COR-L47 (cell line): Measurements from ENCODE around the gene ANKRD55.
A peak's percentile ranks its signal among the peaks of the same experiment; 100 is the strongest.
"Not testable (repeated sequence)": the region's sequence is repeated elsewhere in the genome, so short reads cannot be mapped to it uniquely, and the experiment has no call there.

Experiments
- DNase-seq: peaks from one replicate; lab custom pipeline; 2025; lab: John Stamatoyannopoulos, UW

The ANKRD55 gene

GRCh38 chr5:56253126-56253525 is 20.0 kb upstream of the ANKRD55 start:
- DNase-seq, result no peak

GRCh38 chr5:56251918-56252553 is 18.9 kb upstream of the ANKRD55 start:
- DNase-seq, result peak; percentile 5

- no peak for DNase-seq
Measured at GRCh38 chr5:56251440-56251839, 18.3 kb upstream of the ANKRD55 start.

GRCh38 chr5:56250011-56250410 is 16.9 kb upstream of the ANKRD55 start:
- no peak for DNase-seq

GRCh38 chr5:56249085-56249484 is 16.0 kb upstream of the ANKRD55 start:
- not testable (repeated sequence) for DNase-seq

GRCh38 chr5:56247592-56247991 is 14.5 kb upstream of the ANKRD55 start:
- DNase-seq, result no peak

GRCh38 chr5:56246769-56247168 is 13.6 kb upstream of the ANKRD55 start:
- no peak for DNase-seq

GRCh38 chr5:56245481-56245880 is 12.4 kb upstream of the ANKRD55 start:
- no peak for DNase-seq

GRCh38 chr5:56244627-56245026 is 11.5 kb upstream of the ANKRD55 start:
- no peak for DNase-seq

- not testable (repeated sequence) for DNase-seq
Measured at GRCh38 chr5:56242271-56242670, 9.1 kb upstream of the ANKRD55 start.

GRCh38 chr5:56232538-56232937 is 592 bp downstream of the ANKRD55 start:
- no peak for DNase-seq

GRCh38 chr5:56230576-56230975 is 2.6 kb downstream of the ANKRD55 start:
- DNase-seq, result no peak

- no peak for DNase-seq
Measured at GRCh38 chr5:56229111-56229510, 4.0 kb downstream of the ANKRD55 start.

GRCh38 chr5:56228631-56229030 is 4.5 kb downstream of the ANKRD55 start:
- no peak for DNase-seq

GRCh38 chr5:56227691-56228090 is 5.4 kb downstream of the ANKRD55 start:
- no peak for DNase-seq

- not testable (repeated sequence) for DNase-seq
Measured at GRCh38 chr5:56223298-56223697, 9.8 kb downstream of the ANKRD55 start.

- DNase-seq, result not testable (repeated sequence)
Measured at GRCh38 chr5:56221601-56222000, 11.5 kb downstream of the ANKRD55 start.

- no peak for DNase-seq
Measured at GRCh38 chr5:56215019-56215830, 17.9 kb downstream of the ANKRD55 start.

GRCh38 chr5:56213886-56214535 is 19.1 kb downstream of the ANKRD55 start:
- DNase-seq, result not testable (repeated sequence)

GRCh38 chr5:56212130-56212879 is 20.8 kb downstream of the ANKRD55 start:
- DNase-seq, result no peak

GRCh38 chr5:56211298-56211865 is 21.7 kb downstream of the ANKRD55 start:
- no peak for DNase-seq

- no peak for DNase-seq
Measured at GRCh38 chr5:56208681-56209080, 24.4 kb downstream of the ANKRD55 start.
